ENCODE results near the gene SART1. TPM values are rescaled to one million over a fixed set of nuclear protein-coding genes. Genes with fewer than 3 reads are reported as not detected.

The SART1 gene, protein sequence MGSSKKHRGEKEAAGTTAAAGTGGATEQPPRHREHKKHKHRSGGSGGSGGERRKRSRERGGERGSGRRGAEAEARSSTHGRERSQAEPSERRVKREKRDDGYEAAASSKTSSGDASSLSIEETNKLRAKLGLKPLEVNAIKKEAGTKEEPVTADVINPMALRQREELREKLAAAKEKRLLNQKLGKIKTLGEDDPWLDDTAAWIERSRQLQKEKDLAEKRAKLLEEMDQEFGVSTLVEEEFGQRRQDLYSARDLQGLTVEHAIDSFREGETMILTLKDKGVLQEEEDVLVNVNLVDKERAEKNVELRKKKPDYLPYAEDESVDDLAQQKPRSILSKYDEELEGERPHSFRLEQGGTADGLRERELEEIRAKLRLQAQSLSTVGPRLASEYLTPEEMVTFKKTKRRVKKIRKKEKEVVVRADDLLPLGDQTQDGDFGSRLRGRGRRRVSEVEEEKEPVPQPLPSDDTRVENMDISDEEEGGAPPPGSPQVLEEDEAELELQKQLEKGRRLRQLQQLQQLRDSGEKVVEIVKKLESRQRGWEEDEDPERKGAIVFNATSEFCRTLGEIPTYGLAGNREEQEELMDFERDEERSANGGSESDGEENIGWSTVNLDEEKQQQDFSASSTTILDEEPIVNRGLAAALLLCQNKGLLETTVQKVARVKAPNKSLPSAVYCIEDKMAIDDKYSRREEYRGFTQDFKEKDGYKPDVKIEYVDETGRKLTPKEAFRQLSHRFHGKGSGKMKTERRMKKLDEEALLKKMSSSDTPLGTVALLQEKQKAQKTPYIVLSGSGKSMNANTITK
- 27.4 and 31.2 TPM in 2 replicates for total RNA-seq

GRCh38 chr11:65961267-65962140 is at the start of gene SART1:
Gene SART1 (plus strand): TSS chr11:65961734. CDS start chr11:65961781, 47 bp downstream.

GRCh38 chr11:65918211-65919140 is 43.1 kb upstream of the SART1 start, which contains the start of gene C11orf68:
Gene C11orf68 (minus strand): TSS chr11:65919062. CDS start chr11:65919031, 31 bp downstream.

GRCh38 chr11:65919141-65919572 is 42.4 kb upstream of the SART1 start, which contains the start of gene DRAP1:
Gene DRAP1 (plus strand): TSS chr11:65919426. CDS start chr11:65919502, 76 bp downstream.

DNA sequence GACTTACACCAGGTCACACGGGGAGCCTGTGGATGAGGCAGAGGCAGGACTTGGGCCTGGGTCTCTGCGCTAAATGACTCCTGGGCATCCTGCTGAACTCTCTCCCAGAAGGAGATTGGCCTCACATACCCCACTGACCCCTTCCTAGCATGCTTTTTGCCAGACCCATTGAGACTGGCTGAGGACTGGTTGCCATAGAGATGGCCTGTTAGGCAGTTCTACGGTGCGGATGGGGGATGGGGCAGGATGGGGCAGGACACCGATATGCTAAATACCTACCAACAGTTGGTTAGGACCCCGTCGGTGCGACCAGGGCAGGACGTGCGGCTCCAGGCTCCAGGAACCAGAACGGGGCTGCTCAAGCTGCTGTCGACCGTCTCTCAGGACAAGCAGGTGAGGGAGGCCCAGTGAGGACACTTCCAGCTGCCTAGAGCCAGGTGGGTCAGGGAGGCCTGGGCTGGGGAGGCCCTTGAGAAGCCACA is 16.1 kb upstream of the SART1 start, which contains the start of gene TSGA10IP:
TSGA10IP (plus strand) TSS at position 51 of the 482 bp plus-strand sequence; CDS start at position 247, 196 bp downstream.

DNA sequence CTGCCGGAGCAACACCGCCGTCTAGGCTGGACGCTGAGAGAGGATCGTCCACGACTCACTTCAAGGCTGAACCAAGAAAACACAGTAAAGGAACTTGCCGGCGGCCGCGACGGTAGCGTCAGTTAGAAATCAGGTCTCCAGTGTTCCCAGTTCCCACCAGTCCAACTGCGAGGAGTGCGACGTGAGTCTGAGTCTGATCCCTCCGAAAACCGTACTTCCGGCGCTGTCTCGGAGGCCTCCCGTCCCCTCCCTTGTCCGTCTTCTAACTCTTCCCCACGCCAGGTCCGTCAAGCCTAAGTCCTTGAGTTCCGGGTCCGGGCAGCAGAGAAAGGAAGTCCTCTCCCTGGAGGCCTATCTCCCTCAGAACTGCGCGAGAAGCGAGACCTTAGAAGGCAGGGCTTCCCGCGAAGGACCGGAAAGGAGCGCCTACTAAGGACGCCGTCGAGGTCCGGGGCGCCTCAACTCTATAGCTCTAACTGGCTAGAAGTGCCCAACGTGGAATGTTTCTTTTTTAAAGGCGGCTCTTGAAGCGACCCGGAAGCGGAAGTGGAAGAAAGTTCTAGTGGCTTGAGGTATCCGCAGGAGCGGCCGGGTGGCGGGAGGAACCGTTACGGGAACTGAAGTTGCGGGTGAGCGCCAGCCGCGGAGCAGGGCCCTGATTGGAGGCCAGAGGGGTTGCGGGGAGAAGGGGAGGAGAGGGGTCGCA is 40.6 kb downstream of the SART1 start, which contains the start of the genes BANF1 and EIF1AD:
BANF1 (plus strand) TSS at position 562 of the 706 bp plus-strand sequence. CDS start 748 bp downstream, outside the sequence.
EIF1AD (minus strand) TSS at position 216 of the 706 bp plus-strand sequence. CDS start 1,768 bp downstream, outside the sequence.

DNA sequence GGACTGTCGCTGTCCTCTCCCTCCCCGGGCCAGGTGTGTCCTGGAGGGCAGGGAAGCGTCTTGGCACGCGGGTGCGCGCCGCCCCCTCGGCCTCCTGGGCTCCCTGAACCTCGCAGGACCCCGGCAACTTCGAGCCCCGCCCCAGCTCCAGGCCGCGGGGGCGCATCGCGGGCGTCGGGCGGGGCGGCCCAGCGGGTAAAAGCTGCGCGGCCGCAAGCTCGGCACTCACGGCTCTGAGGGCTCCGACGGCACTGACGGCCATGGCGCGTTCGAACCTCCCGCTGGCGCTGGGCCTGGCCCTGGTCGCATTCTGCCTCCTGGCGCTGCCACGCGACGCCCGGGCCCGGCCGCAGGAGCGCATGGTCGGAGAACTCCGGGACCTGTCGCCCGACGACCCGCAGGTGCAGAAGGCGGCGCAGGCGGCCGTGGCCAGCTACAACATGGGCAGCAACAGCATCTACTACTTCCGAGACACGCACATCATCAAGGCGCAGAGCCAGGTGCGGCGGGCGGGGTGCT is 50.3 kb downstream of the SART1 start, which contains the start of gene CST6:
CST6 (plus strand) TSS at position 224 of the 519 bp plus-strand sequence; CDS start at position 261, 37 bp downstream.

GRCh38 chr11:66026017-66026529 is 64.5 kb downstream of the SART1 start, which contains the start of gene CATSPER1:
Gene CATSPER1 (minus strand): TSS chr11:66026479. CDS start chr11:66026379, 100 bp downstream.

Other genes with a start within 250 kb of the SART1 start
- gene KAT5, start 249.5 kb upstream of the SART1 start, total RNA-seq = 27.1 and 34.3 TPM in 2 replicates
- gene RNASEH2C, start 240.9 kb upstream of the SART1 start, total RNA-seq = 81.2 and 103 TPM in 2 replicates
- 6.2 and 8.9 TPM in 2 replicates for gene AP5B1, start 180.8 kb upstream of the SART1 start, total RNA-seq
- gene OVOL1, start 174.7 kb upstream of the SART1 start, total RNA-seq = not detected in 2 replicates
- 0.58 and 1.1 TPM in 2 replicates for gene SNX32, start 127.8 kb upstream of the SART1 start, total RNA-seq
- gene CFL1, start 103.6 kb upstream of the SART1 start, total RNA-seq = 1,937 and 2,041 TPM in 2 replicates
- 30.7 and 40.1 TPM in 2 replicates for gene MUS81, start 101.3 kb upstream of the SART1 start, total RNA-seq
- gene EFEMP2, start 88.9 kb upstream of the SART1 start, total RNA-seq = 140 and 198 TPM in 2 replicates
- 0.71 TPM in 1 of 2 replicates, not detected in the other for gene CTSW, start 81.9 kb upstream of the SART1 start, total RNA-seq
- gene FIBP, start 73.3 kb upstream of the SART1 start, total RNA-seq = 170 and 250 TPM in 2 replicates
- 117 and 142 TPM in 2 replicates for gene CCDC85B, start 71.1 kb upstream of the SART1 start, total RNA-seq
- gene FOSL1, start 61.3 kb upstream of the SART1 start, total RNA-seq = 31.4 and 37.2 TPM in 2 replicates
- 13.5 and 24.5 TPM in 2 replicates for gene C11orf68, start 42.7 kb upstream of the SART1 start, total RNA-seq
- gene DRAP1, start 42.3 kb upstream of the SART1 start, total RNA-seq = 405 and 416 TPM in 2 replicates
- gene TSGA10IP, start 16.3 kb upstream of the SART1 start, total RNA-seq = not detected in 2 replicates
- 26.8 and 39.3 TPM in 2 replicates for gene EIF1AD, start 40.4 kb downstream of the SART1 start, total RNA-seq
- gene BANF1, start 40.8 kb downstream of the SART1 start, total RNA-seq = 111 and 138 TPM in 2 replicates
- not detected in 2 replicates for gene CST6, start 50.3 kb downstream of the SART1 start, total RNA-seq
- gene CATSPER1, start 64.7 kb downstream of the SART1 start, total RNA-seq = 0.35 and 0.58 TPM in 2 replicates
- not detected in 2 replicates for gene GAL3ST3, start 87.4 kb downstream of the SART1 start, total RNA-seq
- 182 and 206 TPM in 2 replicates for gene SF3B2, start 90.6 kb downstream of the SART1 start, total RNA-seq
- gene PACS1, start 108.5 kb downstream of the SART1 start, total RNA-seq = 20.8 and 22.9 TPM in 2 replicates

All from myometrial cell (primary cell).